Measurements from ENCODE around the gene TMTC4. TPM values are rescaled to one million over a fixed set of nuclear protein-coding genes. Genes with fewer than 3 reads are reported as not detected.

TMTC4 gene
- total RNA-seq: 10 to 100 TPM; 16.2 to 24.9 (median 17.3) TPM
- total RNA-seq (2013): 15.8 TPM

- Mint-ChIP-seq H3K4me3 (peak within 1 kb of the TSS; percentile 97), H3K27ac (peak within 1 kb of the TSS; percentile 86 to 95), H3K4me1 (peaks cover 32 to 46% of the 10 kb centered on the region in 2 donors), H3K27me3 (ENCODE audit: low read depth in 2 of 2) (no peaks in the 10 kb centered on the region), H3K36me3 (no peaks in the 10 kb centered on the region), H3K9me3 (no peaks in the 10 kb centered on the region)
- ATAC-seq (no peak), DNase-seq (no peak)
- Histone ChIP-seq H3K27me3 (ENCODE audit: control insufficient read depth, insufficient read depth, low read length) (no peaks in the 10 kb centered on the region), H3K9me3 (ENCODE audit: control insufficient read depth, insufficient read depth, low read length) (no peaks in the 10 kb centered on the region), H3K36me3 (ENCODE audit: control insufficient read depth, insufficient read depth, low read length) (peaks cover 3% of the 10 kb centered on the region), H3K4me3 (ENCODE audit: low read length) (peak within 1 kb of the TSS; percentile 90), H3K4me1 (ENCODE audit: control insufficient read depth, insufficient read depth, low read length) (peaks cover 23% of the 10 kb centered on the region), H3K27ac (ENCODE audit: low read length) (peak within 1 kb of the TSS; percentile 70)
- peak; percentile 13 for TF ChIP-seq CTCF (IDR thresholded peaks at IDR 0.05)
- intact Hi-C loops (cut with micrococcal nuclease): loop anchor here (5.0 to 10.0 kb wide), 3 partner anchors 62 to 1170 kb away; partner anchors contain the start of genes GGACT and TM9SF2
- WGBS (ENCODE audit: insufficient coverage): under 1% methylated on average over 45 of the region's 45 CpGs
These were observed at the start of gene TMTC4 for GRCh38 chr13:100674572-100674871. Gene TMTC4, minus strand, starts transcription at chr13:100674795. Its CDS starts 4,433 bp downstream, at chr13:100670362.

- Mint-ChIP-seq H3K27me3 (ENCODE audit: low read depth in 2 of 2) (peaks cover 8 to 16% of the 10 kb centered on the region in 2 donors), H3K27ac (no peak overlapping the region), H3K4me3 (no peak overlapping the region), H3K4me1 (peaks cover 7 to 9% of the 10 kb centered on the region in 2 donors), H3K36me3 (no peaks in the 10 kb centered on the region), H3K9me3 (no peaks in the 10 kb centered on the region)
- Histone ChIP-seq H3K4me3 (ENCODE audit: low read length) (no peak overlapping the region), H3K36me3 (ENCODE audit: control insufficient read depth, insufficient read depth, low read length) (no peaks in the 10 kb centered on the region), H3K27ac (ENCODE audit: low read length) (no peak overlapping the region), H3K9me3 (ENCODE audit: control insufficient read depth, insufficient read depth, low read length) (no peaks in the 10 kb centered on the region), H3K27me3 (ENCODE audit: control insufficient read depth, insufficient read depth, low read length) (peaks cover 2% of the 10 kb centered on the region), H3K4me1 (ENCODE audit: control insufficient read depth, insufficient read depth, low read length) (no peaks in the 10 kb centered on the region)
- DNase-seq (no peak), ATAC-seq (no peak)
- no peak for TF ChIP-seq CTCF (IDR thresholded peaks at IDR 0.05)
- 84% methylated on average over 7 of the region's 7 CpGs for WGBS (ENCODE audit: insufficient coverage)
- intact Hi-C loops (cut with micrococcal nuclease): no loop called here
These were observed 47.9 kb upstream of the TMTC4 start for GRCh38 chr13:100722517-100722916.

- peaks cover 1% of the 10 kb centered on the region for H3K27me3 ChIP-seq (ENCODE audit: control insufficient read depth, insufficient read depth, low read length)
These were observed 47.4 kb upstream of the TMTC4 start for GRCh38 chr13:100721885-100722512.

More at GRCh38 chr13:100721885-100722512, 47.4 kb upstream of the TMTC4 start:
- no peaks in the 10 kb centered on the region for H3K9me3 Mint-ChIP-seq
- H3K36me3 ChIP-seq (ENCODE audit: control insufficient read depth, insufficient read depth, low read length): no peaks in the 10 kb centered on the region
- TF ChIP-seq CTCF (IDR thresholded peaks at IDR 0.05): peak; percentile 76
- intact Hi-C loops (cut with micrococcal nuclease): no loop called here
- no peaks in the 10 kb centered on the region for H3K4me1 ChIP-seq (ENCODE audit: control insufficient read depth, insufficient read depth, low read length)
- H3K36me3 Mint-ChIP-seq: no peaks in the 10 kb centered on the region
- ATAC-seq (peak; percentile 60 to 78 (median 63)), DNase-seq (peak; percentile 35 to 70)
- no peak overlapping the region for H3K4me3 ChIP-seq (ENCODE audit: low read length)
- no peak overlapping the region for H3K27ac ChIP-seq (ENCODE audit: low read length)
- no peak overlapping the region for H3K4me3 Mint-ChIP-seq
- no peak overlapping the region for H3K27ac Mint-ChIP-seq
- peaks cover 7 to 16% of the 10 kb centered on the region in 2 donors for H3K27me3 Mint-ChIP-seq (ENCODE audit: low read depth in 2 of 2)
- WGBS (ENCODE audit: insufficient coverage): 17% methylated on average over 2 of the region's 6 CpGs
- no peaks in the 10 kb centered on the region for H3K9me3 ChIP-seq (ENCODE audit: control insufficient read depth, insufficient read depth, low read length)
- H3K4me1 Mint-ChIP-seq: peaks cover 7 to 9% of the 10 kb centered on the region in 2 donors

Data from natural killer cell (primary cell).